ENCODE results near the gene LAMB1. TPM values are rescaled to one million over a fixed set of nuclear protein-coding genes. Genes with fewer than 3 reads are reported as not detected.
"Not testable (repeated sequence)": the region's sequence is repeated elsewhere in the genome, so short reads cannot be mapped to it uniquely, and the experiment has no call there.

Gene LAMB1
- total RNA-seq, 1 donor from 2014 or later, result 226 TPM

DNA sequence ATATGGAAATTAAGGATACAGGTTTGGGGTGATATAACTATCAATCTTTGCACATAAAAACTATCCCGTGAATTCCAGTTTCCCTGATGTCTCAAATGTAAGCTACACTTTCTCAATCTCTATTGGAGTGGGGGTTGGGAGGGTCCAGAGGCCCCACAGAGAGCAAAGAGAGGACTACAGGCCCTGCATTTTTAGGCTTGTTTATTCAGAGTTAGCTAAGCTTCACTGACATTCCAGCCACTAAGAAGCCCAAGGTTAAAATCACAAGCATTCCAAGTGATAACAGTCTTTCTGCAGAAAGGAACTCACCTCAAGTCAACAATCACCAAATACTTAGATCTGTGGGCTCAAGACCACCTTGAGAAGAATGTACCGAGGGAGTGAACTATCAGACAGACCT is 31.6 kb upstream of the LAMB1 start:
- H3K27ac Mint-ChIP-seq, result no peak overlapping the region
- DNase-seq (ENCODE audit: extremely low spot score, unreplicated experiment), result no peak

DNA sequence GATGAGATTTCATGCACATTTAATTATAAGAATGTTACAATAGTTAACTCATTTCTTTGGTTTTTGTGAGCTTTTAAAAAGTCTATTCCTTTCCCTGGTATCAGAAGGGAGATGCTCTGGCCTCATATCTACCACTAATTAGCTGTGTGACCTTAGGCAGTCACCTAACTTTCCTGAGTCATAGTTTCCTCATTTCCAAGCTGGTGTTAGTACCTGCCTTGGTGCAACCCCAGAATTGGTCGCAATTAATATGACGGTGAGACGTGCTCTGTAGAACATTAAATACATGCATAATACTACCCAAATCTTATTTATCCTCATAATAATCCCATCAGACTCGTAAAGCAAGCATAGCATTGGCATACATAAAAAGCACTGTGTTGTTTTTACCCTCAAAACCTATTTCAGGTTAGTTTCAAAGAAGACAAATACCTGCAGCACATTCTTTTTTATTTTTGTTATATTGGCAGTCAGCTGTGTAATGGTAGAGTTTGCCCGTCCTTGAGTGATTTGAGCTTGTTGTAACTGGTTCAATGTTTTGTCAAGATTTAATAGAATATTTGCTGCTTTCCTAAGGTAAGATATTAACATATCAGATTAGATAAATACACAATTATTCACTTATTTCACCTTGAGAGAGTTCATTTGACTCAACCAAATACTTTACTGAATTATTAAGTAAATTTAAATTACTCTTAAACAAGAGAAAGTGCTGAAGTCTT is 31.0 kb upstream of the LAMB1 start:
- peaks cover 6% of the 10 kb centered on the region for H3K4me1 Mint-ChIP-seq (ENCODE audit: unreplicated experiment)
- H3K36me3 Mint-ChIP-seq, result no peaks in the 10 kb centered on the region
- TF ChIP-seq, protein P1, sequence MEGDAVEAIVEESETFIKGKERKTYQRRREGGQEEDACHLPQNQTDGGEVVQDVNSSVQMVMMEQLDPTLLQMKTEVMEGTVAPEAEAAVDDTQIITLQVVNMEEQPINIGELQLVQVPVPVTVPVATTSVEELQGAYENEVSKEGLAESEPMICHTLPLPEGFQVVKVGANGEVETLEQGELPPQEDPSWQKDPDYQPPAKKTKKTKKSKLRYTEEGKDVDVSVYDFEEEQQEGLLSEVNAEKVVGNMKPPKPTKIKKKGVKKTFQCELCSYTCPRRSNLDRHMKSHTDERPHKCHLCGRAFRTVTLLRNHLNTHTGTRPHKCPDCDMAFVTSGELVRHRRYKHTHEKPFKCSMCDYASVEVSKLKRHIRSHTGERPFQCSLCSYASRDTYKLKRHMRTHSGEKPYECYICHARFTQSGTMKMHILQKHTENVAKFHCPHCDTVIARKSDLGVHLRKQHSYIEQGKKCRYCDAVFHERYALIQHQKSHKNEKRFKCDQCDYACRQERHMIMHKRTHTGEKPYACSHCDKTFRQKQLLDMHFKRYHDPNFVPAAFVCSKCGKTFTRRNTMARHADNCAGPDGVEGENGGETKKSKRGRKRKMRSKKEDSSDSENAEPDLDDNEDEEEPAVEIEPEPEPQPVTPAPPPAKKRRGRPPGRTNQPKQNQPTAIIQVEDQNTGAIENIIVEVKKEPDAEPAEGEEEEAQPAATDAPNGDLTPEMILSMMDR (conservative IDR thresholded peaks at IDR 0.05), result no peak
- DNase-seq (ENCODE audit: extremely low spot score, unreplicated experiment), result no peak
- H3K27me3 Mint-ChIP-seq, result no peaks in the 10 kb centered on the region
- H3K9me3 Mint-ChIP-seq, result no peaks in the 10 kb centered on the region
- no peak overlapping the region for H3K4me3 Mint-ChIP-seq
- no peak overlapping the region for H3K27ac Mint-ChIP-seq

More for the DNA sequence above, 31.6 kb upstream of the LAMB1 start:
- no peaks in the 10 kb centered on the region for H3K9me3 Mint-ChIP-seq
- H3K4me3 Mint-ChIP-seq, result no peak overlapping the region
- TF ChIP-seq, protein P1 (conservative IDR thresholded peaks at IDR 0.05), result no peak
- peaks cover 6% of the 10 kb centered on the region for H3K4me1 Mint-ChIP-seq (ENCODE audit: unreplicated experiment)
- no peaks in the 10 kb centered on the region for H3K27me3 Mint-ChIP-seq
- H3K36me3 Mint-ChIP-seq, result no peaks in the 10 kb centered on the region

DNA sequence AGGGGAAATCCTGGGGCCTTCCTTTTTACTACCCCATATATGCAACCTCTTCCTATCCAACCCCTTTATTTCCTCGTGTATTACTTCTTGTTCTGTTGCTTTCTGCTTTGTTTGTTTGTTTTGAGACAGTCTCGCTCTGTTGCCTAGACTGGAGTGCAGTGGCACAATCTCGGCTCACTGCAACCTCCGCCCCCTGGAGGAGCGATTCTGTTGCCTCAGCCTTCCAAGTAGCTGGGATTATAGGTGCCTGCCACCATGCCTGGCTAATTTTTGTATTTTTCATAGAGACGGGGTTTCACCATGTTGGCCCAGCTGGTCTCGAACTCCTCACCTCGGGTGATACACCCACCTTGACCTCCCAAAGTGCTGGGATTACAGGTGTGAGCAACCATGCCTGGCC is 30.3 kb upstream of the LAMB1 start:
- not testable (repeated sequence) for H3K4me3 Mint-ChIP-seq; H3K4me1 Mint-ChIP-seq (ENCODE audit: unreplicated experiment); H3K27me3 Mint-ChIP-seq; DNase-seq (ENCODE audit: extremely low spot score, unreplicated experiment); H3K36me3 Mint-ChIP-seq; H3K27ac Mint-ChIP-seq; H3K9me3 Mint-ChIP-seq

DNA sequence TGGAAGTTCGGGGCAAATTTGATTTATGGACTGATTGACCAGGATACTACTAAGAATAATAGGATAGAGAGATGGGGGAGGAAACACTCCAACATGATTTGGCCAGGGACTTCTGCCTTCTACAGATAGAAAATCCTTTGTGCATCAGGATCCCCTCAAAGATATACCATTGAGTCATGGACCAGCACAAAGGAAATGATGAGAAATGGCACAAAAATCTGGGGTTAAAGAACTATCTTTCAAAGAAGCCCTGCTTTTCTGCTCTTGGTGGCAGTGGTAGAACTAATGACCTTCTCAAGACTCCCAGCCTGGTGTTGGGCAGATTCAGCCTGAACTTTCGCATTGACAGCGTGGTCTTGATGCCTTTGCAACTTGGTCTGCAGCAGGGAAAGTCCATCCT is 27.6 kb upstream of the LAMB1 start:
- TF ChIP-seq, protein P1 (conservative IDR thresholded peaks at IDR 0.05), result no peak
- Mint-ChIP-seq H3K9me3 (no peaks in the 10 kb centered on the region), H3K27me3 (no peaks in the 10 kb centered on the region), H3K36me3 (no peaks in the 10 kb centered on the region), H3K4me3 (no peak overlapping the region), H3K27ac (no peak overlapping the region), H3K4me1 (ENCODE audit: unreplicated experiment) (peaks cover 11% of the 10 kb centered on the region)
- no peak for DNase-seq (ENCODE audit: extremely low spot score, unreplicated experiment)

DNA sequence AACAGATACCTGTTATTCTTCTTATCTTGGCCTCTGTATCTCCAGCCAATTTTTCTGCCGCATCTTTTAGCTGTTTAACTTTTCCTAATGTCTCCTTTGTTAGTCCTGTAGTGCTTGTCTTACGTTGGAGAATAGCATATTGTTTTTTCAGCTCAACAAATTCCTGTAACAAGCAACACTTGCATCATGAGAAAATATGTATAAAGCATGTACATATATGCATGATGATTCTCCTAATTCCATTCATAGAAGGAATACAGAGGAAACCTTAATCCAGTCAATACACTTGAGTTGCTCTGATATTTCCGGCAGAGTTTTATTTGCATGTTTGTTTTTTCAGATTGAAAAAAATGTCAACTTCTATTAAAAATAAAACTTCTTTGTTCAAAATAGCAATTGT is 26.1 kb upstream of the LAMB1 start:
- Mint-ChIP-seq H3K4me3 (no peak overlapping the region), H3K36me3 (no peaks in the 10 kb centered on the region), H3K4me1 (ENCODE audit: unreplicated experiment) (peaks cover 5% of the 10 kb centered on the region), H3K27me3 (peaks cover 6% of the 10 kb centered on the region), H3K27ac (no peak overlapping the region), H3K9me3 (no peaks in the 10 kb centered on the region)
- TF ChIP-seq, protein P1 (conservative IDR thresholded peaks at IDR 0.05), result no peak
- no peak for DNase-seq (ENCODE audit: extremely low spot score, unreplicated experiment)

DNA sequence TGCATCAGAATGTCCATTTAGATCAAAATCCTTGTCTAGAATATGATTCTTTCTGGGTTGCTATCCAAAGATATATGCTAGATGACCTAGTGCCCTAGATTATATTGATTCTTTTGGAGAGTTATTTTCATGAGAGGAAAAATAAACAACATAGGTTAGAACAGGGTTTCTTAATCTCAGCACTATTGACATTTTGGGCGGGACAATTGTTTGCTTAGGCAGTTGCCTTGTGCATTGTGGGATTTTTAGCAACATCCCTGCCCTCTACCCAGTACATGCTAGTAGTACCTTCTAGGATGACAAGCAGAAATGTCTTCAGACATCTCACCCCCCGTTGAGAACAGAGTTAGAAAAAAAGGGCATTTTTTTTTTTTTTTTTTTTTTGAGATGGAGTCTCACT is 25.1 kb upstream of the LAMB1 start:
- TF ChIP-seq, protein P1 (conservative IDR thresholded peaks at IDR 0.05), result no peak
- Mint-ChIP-seq H3K27ac (no peak overlapping the region), H3K36me3 (no peaks in the 10 kb centered on the region), H3K27me3 (peaks cover 6% of the 10 kb centered on the region), H3K4me1 (ENCODE audit: unreplicated experiment) (peaks cover 5% of the 10 kb centered on the region), H3K9me3 (no peaks in the 10 kb centered on the region), H3K4me3 (no peak overlapping the region)
- no peak for DNase-seq (ENCODE audit: extremely low spot score, unreplicated experiment)

Measured in type B pancreatic cell (in vitro differentiated cells).